ENCODE data around the gene ARHGEF17.

ARHGEF17 gene

DNA sequence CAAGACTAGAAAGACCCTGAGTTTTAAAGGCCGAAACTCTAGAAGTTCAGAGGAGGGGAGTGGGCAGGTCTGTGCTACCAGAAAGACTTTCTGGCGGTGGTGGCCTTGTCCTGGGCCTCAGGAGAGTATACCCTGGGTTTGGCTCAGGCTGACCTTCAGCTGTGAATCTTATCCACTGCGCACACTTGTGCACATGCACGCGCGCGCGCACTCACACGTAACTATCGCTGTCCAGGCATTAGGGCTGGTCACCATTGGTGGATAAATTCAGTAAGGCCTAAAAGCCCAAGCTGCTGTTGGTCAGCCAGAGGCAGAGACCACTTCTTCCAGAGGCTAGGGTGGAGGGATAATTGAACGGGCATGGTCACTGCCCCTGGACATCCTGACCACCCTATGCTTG lies 25.1 kb downstream of the ARHGEF17 start:
- no peak for DNase-seq (ENCODE audit: low read depth)

DNA sequence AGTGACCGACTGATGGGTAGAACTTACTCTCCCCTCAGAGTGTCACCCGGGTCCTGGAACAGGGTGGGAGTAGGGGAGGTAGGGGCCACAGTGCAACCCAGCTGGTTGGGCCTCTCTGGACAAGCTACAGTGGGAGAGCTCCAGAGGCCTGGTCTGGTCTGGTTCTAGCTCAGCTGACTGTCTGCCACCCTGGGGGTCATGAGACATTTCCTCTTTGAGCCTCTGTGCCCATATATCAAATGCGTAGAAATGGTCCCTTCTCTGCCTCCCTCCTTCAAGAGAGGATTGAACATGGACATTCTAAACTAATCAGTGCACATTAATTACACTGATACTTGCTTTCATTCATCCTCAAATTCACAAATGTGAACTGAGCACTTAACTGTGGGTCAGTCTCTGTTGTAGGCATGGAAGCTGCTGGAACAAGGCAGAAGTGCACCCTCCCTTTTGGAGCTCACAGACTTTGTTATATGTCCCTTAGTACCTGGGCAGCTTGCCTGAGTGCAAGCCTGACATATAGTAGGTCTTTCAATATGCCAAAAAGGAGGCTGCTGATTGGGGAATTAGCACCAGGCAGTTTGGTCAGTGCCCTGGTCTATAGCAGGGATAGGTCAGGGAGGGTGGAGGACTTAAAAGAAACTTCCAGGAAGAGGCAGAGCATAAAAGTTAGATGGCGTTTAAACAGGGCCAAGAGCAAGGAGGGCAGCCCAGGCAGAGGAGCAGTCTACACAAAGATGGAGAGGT lies 25.7 kb downstream of the ARHGEF17 start:
- DNase-seq (ENCODE audit: low read depth): no peak

DNA sequence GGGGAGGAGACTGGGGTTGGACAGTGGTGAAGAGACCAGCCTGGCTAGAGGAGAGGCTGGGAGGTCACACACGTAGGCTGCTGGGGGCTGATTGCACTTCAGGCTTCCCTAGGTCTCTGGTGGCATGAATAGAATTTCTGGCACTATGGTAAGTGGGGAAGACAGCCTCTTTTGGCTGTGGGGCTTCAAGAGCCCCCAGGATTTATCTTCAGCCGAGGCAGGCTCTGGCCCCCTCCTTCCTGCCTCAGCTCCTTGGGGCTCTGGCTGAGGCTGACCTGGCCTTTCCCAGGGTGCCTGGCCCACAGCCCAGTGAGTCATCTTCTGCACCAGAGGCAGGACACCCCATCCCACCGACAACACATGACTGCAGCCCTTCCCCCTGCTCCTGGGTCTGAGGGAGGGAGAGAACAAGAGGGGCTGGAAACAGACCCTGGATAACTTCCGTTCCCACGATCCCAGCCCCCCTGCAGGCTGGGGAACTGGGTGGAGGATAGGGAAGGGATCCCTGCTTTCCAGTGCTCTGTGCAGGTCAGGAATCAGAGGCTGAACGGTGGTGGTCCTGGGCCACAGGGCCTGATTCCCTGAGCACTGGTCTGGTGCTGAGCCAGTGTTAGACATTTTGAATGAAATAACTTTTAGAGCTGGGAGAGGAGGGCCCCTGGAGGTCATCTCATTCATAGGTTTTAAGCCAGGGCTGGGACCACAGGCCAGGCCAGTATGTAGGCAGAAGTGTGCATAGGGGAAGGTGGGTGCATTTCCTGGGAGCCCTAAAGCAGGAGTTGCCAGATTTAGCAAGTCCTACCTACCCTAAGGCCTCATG lies 26.5 kb downstream of the ARHGEF17 start:
- no peak for DNase-seq (ENCODE audit: low read depth)

DNA sequence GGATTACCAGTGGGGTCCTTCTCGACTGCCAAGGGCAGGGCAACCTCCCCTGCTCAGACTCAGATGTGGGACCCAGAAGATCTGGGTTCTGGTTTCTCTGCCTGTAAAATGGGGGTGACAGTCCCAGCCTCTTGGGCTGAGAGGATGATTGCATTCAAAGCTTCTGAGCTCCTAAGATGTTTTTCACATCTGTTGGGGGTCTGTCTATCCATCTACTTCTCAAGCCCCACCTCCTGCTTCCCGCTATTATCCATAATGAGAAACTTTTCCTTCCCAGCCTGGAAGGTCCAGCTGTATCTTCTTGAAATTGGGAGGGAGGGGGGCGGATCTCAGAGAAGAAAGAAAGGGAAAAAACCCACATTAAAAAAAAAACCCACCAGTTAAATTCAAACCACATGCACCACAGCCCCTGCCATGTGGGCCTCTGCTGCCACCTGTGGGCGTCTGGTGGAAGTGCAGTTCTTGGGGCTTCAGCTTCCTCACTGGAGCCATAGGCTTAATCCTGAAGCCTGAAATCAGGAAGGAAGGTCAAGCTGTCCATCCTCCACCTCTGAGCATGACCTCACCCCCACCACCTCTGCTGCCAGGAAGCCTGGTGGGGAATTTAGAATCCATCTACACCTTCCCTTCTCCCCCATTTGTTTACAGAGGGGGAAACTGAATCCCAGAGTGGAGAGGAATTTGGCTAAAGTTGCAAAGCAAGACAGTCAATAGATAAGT lies 27.3 kb downstream of the ARHGEF17 start:
- DNase-seq (ENCODE audit: low read depth): peak; percentile 59

DNA sequence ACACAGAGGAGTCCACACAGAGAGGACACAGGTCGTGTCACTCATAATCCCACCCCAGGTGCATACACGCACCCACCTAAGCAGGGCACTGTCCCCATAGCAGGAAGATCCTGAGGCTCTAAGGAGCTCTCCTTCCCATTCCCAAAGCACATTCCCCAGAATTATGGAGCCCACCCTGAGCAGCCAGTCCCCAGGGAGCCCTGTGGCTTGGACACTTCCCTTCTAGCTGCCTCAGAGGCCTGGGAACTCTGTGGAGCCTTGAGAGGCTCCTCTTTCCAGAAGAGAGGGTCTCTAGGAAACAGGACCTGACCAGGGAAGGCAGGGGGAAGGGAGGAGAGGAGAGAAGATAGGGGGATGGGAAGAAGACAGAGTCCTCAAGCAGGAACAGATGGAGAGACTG lies 29.8 kb downstream of the ARHGEF17 start:
- DNase-seq (ENCODE audit: low read depth): no peak

DNA sequence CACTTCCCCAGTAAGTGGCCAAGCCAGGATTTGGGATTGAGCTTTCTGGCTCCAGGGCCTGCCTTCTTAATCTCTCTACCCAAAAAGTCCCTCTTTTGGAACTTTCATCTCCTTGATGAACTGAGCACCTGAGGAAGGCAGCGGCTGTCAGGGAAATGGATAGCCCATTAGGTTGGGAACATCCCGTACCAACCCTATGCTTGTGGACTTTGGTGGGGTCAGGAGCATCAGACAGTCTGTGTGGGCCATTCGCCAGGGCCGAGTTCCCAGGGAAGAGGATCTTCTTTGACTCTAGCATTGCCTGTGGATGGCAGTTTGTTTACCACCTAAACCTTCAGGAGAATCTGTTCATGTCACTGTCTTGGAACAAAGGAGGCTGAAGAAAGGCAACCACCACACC lies 30.2 kb downstream of the ARHGEF17 start:
- DNase-seq (ENCODE audit: low read depth): no peak

DNA sequence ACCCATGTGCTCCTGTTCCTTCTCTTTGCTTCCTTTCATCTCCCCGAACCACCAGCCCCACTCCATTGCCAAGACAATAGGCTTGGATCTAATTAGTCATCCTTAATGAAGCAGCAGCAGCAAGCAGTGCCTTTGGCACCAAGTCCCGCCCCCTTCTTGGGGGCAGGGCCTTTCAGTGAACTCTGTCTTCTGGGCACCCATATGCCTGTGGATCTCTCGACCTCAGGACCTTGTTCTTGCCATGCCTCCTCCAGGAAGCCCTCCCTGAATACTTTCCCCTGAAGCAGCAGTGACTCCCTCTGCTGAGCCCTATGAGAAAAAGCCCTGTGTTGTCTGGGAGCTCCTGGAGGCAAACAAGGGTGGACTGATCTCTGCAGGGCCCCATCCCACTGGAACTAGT lies 32.1 kb downstream of the ARHGEF17 start:
- DNase-seq (ENCODE audit: low read depth): no peak

DNA sequence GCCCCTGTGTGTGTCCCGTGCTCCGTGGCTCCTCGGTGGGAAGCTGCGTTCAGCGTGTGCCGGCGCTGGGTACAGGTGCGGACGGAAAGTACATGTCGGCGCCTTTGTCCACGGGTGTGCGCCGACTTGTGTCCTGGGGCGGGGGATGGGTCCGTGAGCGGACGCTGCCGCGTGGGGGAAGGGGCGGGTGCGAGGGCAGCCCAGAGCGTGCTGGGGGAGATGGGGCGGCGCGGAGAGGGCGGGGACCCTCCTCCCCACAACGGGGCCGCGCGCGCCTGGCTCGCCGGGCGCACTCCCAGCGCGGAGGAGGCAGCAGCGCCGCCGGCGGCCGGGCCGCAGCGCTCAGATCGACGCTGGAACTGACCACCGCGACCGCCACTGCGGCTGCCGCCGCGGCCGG lies 34.6 kb downstream of the ARHGEF17 start:
- DNase-seq (ENCODE audit: low read depth): no peak

DNA sequence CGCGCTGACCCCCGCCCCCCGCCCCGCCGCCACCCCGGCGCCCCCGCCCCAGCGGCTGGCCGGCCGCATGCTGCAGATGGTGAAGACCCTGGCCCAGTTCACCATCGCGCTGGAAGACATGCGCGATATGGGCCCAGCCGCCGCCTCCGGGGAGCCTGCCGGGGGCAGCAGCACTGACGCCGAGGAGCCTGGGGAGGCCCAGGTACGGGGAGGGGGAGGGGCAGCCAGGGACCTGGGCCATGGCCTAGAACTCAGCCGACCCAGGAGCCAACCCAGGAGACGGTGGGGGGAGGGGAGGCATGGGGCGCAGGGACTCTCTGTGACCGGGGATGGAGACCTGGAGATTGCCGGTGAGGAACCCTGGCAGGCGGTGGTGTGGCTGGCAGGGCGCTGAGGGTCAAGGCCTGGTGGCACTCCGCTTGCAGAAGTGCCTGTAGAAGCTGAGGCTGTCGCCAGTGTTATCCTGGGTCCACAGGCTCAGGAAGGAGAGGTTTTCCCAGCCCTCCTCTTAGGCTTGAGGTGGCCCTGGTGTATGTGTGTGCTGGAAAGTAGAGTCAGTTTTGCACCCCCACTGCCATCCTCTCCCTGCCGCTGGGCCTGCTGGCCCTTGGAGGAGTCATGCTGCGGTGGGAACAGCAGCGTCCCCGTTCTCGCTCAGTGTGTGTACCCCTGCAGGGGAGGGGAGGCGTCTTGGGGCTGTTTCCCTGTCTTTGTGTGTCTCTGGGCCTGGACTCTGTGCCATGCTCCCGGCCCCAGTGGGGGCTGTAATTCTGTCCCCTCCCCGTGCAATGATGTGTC lies 35.2 kb downstream of the ARHGEF17 start:
- DNase-seq (ENCODE audit: low read depth): no peak

DNA sequence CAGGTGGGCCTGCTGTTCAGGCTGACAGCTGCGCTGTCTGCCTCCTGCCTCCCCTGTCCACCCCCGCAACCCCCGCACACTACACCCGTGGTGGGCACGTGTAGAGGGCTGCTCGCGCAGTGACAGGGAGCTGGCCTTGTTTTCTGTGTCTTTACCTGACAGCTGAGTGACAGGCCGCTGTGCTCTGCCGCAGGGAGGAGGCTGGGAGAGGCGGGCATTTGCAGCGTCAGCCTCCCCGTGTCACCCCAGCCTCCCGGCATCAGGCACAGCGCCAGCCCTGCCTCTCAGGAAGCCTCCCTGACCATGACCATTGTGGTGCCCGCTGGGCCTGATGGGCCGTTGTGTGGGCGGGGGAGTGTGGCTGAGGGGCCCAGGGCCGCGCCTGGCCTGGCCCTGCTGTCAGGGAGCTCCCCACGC lies 36.1 kb downstream of the ARHGEF17 start:
- DNase-seq (ENCODE audit: low read depth): no peak

DNA sequence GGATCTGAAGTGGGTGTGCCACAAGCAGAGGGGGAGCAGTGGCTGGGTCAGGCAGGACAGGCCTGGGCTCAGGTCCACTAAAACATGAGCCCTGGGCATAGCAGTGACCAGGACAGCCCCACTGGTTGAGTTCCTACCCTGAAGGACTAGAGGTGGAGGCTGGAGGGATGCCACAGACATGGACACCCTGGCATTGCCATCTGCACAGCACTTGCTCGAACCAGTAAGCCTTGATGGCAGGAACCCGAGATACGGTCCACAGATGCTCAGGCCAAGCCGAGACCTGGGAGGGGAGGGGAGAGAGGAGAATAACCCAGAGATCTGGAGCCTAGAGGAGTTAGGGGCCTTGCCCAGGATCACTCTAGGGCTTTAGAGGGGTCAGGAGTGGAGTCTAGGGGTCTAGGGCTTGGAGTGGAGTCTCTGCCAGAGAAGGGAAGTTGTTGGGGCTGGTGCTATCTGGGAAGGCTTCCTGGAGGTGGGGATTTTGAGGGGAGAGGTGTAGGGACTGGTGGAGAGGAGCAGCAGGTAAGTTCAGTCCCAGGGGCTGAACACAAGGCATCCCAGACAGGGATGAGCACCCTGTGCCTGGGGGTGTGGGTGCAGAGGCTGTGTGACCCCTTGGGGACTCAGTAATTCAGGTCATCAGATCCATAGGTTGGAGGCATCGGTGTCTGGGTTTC lies 37.5 kb downstream of the ARHGEF17 start:
- no peak for DNase-seq (ENCODE audit: low read depth)

DNA sequence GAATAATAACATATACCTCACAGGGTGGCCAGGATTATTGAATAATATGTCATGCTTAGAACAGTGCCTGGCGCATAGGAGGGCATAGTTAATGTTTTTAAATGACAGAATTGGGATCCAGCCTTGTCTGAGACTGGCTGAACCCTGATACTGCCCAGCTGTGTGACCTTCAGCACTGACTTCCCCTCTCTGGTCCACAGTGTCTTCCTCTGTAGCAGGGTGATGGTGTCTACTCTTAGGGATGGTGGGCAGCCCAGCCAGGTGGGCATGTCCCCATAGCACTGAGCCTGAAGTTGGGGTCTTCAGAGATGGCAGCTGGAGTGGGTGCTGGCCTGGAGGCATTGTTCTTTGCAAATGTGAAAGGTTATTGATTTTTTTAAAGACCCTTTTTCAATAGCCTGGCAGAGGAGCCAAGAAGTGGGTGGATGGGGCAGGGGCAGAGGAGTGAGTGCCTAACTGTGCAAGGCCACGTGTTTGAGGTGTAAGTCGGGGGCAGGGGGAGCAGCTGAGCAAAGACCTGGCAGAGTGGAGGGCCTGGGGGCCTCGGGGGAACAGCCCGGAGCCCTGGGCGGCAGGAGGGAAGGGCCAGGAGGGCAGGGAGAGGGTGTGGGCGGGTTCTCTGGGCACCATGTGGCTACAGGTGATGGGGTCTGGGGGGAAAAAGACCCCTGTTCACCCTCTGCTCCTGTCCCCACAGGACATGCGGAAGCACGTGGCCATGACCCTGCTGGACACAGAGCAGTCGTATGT lies 38.3 kb downstream of the ARHGEF17 start:
- no peak for DNase-seq (ENCODE audit: low read depth)

DNA sequence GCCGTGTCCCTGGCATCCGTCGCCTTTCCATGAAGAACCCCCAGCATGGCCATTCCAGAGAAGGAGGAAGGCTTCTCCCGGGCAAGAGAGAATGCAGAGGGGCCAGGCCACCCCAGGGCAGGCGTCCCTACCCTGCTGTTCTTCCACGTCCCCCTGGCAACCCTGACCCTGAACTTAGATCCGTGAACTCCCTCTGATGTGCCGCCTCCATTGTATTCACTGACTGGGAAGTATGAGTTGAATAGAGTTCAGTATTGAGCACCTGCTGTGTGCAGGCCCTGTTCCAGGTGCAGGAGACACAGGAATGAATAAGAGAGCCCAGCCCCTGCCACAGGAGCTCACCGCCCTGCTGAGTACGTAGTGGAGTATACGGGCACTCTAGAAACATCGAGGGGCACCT lies 39.0 kb downstream of the ARHGEF17 start:
- no peak for DNase-seq (ENCODE audit: low read depth)

DNA sequence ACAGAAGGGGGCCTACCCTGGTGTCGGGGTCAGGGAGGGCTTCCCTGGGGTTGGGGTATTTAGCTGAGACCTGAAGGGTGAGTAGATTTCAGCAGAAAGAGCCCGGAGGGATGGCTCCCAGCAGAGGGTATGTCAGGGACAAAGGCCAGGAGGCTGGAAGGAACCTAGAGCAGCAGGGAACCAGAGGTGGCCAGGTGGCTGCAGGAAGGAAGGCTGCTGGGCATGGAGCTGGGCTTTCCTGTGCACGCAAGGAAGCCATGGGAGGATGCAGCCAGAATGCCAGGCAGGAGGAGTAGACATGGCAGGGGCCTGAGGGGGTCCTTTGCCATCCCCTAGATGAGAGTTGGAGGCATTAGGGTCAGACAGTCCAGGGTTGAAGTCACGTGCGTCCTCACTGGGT lies 40.8 kb downstream of the ARHGEF17 start:
- no peak for DNase-seq (ENCODE audit: low read depth)

DNA sequence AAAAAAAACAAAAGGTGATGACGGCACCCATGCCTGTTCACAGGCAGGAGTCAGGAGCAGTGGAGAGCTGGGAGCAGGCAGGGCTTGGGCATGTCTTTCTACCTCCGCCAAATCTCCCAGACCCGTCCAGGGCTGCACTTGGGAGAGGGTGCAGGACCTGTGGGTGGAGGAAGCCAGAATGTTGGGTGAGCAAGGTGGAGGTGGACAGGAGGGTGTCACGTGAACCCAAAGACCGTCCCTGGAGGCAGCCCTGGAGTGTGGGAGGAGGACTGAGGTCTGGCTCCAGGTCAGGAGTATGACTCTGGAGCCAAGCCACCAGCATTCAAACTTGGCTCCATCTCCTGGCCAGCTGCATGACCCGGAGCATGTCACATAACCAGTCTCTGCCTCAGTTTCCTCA lies 41.6 kb downstream of the ARHGEF17 start:
- DNase-seq (ENCODE audit: low read depth): no peak

DNA sequence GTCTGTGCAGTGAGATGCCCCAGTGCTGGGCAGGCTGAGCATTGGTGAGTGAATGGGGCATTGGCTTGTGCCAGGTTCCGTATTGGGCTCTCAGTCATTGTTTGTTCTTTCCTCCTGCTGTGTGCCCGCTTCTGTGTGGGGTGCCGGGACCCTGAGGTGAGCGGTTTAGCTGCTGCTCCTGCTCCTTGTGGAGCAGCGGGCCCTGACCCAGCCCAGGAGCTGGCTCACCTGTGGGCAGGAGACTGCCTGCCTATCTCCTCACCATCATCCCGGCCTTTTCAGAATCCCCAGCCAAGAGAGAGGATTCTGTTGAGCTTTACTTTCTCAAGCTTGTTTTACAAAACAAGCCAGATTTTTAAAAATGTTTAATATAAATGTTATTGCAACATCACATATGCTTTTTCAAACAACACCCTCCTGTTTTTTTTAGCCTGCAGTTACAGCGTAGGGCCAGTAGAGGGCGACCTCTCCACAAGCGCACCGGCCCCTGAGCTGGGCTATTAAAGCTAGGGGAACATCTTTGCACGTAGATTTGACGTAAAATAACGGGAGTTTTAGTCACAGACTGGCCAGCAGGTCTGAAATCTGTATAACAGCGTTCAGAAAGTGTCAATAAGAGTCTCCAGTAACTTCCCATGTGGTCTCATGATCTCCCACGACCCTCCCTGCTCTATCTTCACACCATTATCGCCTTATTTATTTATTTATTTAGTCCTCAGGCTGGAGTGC lies 43.0 kb downstream of the ARHGEF17 start:
- peak; percentile 30 for DNase-seq (ENCODE audit: low read depth)

DNA sequence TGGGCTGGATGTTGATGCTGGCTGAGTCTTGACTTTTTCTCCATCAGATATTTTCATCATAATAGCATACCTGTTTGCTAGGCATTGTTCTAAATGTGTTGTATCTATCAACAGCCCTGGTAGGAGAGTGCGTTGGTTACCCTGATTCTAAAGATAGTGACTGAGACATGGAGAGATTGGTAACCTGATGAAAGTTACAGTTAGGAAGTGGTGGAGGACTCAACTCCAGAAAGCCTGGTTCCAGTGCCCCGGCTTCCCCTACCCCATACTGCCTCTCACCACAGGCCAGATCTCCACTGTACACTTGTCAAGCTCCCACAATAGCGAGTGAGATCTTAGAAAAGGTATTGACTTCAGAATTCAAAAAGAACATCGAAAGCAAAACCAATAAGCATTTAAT lies 45.3 kb downstream of the ARHGEF17 start:
- no peak for DNase-seq (ENCODE audit: low read depth)

DNA sequence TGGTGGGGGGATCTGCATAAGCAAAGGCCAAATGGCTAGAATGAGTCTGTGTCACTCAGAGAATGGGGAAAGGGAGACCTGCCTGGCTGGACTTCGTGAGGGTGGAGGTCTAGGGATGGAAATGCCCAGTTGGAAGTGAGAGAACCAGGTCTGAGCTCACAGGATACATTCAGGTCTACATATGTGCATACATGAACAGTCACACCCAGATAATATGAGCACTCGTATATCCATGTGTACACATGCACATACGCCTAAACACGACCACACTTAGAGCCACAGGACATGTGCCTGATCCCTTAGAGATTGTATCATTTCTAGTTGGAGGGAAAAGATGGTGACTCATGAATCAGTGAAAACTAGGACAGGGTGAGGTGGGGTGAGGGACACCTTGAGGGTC lies 47.0 kb downstream of the ARHGEF17 start:
- no peak for DNase-seq (ENCODE audit: low read depth)

DNA sequence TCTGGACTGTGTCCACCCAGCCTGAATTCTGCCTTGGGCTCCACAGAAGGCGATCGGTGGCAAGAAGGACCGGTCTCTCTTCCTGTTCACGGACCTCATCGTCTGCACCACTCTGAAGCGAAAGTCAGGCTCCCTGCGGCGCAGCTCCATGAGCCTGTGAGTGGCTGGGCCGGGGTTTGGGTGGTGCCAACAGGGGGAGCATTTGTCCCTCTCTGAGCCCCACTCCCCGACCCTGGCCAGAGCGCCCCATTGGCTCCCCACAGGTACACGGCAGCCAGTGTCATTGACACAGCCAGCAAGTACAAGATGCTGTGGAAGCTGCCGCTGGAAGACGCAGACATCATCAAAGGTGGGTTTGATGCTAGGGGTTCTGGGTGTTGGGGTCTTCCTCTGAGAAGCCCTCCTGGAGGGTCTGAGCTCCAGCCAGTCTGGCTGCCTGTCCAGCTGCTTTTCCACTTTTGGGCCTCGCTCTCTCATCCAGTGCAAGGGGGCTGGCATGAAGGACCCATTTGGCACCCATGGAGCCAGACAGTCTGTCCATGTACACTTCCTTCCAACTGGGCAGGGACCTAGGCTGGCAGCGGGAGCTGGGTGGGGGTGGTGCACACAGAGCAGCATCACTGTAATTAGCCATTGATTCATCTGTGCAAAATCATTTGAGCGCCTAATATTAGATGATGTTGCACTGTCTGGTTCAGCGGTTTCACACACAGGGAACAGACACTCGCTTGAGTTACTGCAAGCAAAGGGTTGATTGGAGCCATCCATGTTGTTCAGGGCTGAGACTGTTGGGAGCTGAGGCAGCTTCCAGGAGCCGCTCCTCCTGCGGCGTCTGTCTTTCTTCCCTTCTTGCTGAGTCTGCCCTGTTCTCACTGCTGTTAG lies 49.1 kb downstream of the ARHGEF17 start:
- no peak for DNase-seq (ENCODE audit: low read depth)
